ENCODE results near the gene USP27X.
A peak's percentile ranks its signal among the peaks of the same experiment; 100 is the strongest.

Gene USP27X

DNA sequence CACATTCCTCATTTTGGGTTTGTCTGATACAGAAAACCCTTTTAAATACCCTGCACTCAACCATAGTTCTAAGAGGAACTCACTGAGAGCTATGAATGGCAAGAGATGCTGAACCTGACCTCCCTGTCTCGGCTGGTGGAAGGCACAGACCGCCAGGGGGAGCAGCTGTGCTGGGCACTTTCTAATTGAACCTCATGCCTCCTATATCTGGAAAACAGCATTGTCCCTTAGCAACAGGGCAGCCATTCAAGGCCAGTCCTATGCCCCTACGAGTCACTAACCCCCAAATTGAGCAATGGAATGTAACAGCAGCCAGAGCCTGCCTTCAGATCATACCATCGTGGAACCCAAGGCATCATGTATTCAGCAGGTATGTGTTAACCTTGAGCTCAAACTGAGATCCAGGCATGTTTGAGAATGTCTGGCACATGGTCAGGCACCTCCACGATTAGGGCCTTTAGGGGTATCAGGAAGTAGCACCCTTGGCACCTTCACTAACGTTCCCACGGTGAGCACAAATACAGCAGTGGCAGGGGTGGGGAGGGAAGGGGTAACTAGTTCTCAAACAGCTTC, 5.1 kb downstream of the USP27X start:
- peak; percentile 6 for DNase-seq

DNA sequence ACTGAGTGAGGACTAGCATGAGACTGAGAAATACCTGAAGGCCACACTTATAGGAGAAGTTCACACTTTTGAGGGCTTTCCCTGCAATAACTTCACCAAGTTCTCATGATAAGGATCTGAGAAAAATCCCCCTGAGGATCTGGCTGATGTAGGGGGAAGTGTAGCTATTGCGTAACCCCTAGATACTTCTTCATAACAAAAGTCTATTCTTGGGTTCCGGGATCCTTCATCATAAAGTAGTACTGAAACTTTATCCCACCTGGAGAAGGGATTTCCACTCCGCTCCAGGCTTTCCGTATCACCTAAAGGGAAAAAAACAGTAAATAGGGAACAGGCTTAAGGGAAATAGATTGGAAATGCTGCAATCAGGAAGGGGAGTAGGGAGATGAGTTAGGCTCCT, 13.3 kb downstream of the USP27X start:
- DNase-seq: no peak

DNA sequence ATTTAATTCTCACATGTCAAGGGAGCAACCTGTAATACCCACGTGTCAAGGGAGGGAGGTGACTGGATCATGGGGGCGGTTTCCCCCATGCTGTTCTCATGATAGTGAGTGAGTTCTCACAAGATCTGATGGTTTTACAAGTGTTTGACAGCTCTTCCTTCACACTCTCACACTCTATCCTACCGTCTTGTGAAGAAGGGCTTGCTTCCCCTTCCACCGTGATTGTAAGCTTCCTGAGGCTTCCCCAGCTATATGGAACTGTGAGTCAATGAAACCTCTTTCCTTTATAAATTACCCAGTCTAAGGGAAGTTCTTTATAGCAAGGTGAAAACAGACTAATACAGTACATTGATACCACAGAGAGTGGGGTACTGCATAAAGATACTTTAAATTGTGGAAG, 17.7 kb downstream of the USP27X start:
- DNase-seq: no peak

DNA sequence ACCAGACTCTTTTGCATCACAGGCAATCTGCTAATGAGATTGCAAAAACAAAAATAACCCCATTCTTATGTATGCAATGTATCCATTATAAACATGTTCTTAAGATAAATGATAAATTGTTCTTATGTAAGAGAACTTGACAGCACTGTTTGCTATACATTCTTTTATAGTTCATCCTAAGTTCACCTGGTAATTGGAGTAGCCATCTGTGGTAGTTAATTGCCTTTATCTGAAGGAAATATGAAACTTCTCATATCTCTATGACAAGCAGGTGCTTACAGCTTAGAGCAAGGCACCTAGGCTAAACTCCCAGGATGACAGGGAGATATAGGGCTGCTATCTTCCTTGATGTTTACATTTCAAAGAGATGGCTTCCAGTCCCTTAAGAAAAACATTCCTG, 21.8 kb downstream of the USP27X start:
- no peak for DNase-seq

DNA sequence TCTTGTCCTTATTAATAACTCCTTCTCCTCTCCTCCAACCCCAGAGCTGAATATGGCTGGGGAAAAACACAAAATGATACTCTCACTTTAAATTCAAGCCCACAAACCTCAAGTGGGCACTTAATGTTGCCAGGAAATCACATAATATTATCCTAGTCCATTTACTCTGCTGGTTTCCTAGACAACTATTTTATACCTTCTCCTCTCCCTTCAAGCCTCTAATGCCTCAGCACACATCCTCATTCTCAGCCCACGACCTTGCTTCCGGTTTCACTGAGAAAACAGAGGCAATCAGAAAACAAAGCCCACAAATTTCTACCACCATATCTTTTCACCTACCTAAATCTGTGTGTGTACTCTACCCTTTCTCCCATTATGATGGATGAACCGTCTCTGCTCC, 31.1 kb downstream of the USP27X start:
- no peak for DNase-seq

DNA sequence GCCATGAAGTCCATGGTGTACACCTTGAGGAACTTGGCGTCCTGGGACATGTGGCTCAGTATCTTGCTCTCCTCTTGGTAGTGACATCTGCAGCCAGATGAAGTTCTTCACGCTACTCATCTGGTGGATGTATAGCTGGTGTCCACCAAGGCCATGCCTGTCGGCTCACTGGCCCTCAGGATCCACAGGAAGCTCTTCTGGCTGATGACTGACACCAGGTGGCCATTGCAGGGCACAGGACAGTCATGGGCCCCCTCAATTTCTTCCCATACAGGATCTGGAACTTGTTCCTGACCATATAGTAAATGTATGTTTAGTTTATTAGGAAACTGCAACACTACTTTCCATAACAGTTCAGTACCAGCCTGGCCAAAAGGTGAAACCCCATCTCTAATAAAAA, 32.8 kb downstream of the USP27X start:
- no peak for DNase-seq

DNA sequence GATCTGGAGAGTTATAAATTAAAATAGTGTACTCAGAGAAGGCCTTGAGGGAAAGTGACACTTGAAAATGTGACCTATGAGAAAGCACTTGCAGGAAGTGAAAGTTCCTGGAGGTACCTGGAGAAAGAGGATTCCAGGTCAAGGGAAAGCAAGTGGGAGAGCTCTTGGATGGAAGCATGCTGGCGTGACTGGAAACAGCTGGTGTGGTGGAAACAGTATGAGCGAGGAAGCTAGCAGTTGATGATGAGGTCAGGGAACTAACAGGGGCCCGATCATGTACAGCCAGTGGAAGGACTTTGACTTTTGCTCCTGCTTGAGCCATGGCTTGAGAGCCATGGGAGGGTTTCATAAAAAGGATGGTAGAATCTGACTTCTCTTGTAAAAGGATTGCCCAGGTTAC, 33.6 kb downstream of the USP27X start:
- DNase-seq: no peak

DNA sequence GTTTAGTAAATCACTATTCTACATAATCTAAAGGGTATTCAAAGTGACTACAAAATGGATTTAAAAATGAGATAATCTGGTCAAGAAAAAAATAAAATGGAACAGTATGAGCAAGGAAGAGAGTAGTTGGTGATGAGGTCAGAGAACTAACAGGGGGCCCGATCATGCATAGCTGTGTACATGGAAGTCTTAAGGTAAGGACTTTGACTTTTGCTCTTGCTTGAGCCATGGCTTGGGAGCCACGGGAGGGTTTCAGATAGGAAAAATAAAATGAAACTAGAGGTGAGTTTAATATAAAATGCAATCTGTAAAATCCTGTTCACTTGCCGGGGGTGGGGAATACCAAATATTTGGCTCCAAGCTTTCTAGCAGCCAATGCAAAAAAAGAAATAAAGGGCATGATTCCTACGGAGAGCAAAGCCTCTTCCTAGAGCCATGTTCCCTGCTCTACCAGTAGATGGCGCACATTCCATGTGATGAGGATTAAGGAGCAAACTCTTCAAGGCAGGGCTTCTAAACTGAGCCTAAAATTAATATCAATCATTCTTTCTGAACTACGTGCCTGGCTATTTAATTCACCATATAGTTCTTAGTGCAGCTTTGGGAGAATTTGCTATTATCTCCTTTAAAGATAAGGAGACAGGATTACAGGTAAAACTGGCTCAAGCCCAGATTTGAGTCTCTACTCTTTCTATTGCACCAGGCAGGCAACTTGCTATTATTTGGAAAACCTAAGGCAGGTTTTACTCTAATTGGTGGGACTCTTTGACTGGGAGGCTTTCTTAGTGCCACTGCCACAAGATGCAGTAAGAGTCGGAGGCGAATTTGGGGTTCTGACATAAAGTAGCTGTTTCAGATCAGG, 36.3 kb downstream of the USP27X start:
- DNase-seq: peak; percentile 25

DNA sequence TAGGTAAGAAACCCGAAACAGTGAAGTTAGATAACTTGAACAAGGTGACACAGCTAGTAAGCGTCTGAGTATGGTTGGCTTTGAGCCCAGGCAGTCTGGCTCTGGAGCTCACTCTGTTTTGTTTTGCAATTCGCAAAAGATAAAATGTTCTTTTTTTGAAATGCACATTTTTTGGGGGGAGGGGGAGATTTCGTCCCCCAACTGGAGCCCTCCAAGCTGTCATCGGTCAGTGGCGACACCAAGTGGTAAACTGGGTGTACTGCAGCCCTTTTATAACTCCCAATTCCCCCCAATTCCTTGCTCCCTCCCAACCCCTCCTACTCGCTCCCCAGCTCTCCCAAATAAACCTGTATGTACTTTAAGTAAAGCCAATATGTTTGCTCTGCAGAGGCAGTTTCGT, 40.3 kb downstream of the USP27X start:
- peak; percentile 20 for DNase-seq

DNA sequence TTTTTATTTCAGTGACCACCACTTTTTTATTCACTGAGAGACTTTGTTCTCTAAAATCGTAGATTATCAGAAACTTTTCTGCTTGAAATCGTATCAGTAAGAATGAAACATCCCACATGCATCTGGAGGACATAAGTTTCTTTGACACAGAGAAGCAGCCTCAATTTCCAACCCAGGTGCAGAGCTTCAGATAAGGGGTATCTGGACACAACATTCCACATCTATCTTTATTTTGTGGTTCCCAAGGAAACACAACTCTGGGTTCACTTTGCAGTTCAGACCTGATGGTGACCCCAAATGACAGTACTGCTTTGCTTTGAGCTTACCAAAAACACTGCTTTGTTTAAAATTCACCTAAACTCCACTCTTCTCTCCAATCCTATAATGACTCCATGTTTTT, 41.8 kb downstream of the USP27X start:
- no peak for DNase-seq

DNA sequence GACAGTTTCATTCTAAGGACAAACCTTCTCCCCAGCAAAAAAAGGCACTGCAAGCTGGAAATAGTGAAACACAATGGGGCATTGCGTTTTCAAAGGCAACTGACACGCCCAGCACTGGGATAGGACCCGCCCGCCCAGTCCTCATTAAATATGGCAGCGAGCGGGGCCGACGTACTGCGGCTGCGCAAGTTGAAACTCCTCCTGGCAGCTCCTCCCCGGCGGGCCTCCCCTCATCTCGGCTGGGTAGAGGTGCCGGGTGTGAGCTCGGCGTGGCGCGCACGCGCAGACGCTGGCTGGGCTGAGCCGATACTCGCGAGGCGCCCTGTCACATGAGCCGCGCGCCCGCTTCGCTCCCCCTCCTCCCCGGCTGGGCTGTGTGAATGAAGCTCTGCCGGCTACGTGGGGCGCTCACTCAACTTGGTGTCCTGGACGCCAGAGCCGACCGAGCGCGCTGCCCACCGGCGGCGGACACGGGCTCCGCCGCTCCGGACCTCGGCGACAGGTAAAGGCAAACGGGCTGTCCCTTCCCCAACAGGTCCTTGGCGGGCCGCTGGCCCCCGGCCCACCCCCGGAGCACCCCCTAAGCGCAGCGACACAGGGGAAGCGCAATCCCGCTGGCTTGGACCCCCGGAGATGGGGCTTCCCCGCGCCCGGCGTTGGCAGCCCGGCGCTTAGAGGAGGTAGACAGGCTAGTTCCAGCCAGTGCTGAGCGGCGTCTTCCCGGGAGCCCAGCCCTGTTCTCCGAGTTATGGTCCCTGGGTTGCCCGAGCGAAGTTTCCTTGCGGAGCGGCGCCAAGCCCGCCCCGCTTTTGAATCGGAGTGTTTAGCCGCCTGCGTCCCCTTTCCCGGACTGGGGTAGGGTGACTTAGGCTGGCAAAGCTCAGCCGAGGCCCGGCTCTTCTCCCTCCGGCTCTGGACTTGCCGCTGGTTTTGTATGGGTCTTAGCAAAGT, 43.3 kb downstream of the USP27X start, which contains the start of gene CLCN5:
TSS of gene CLCN5 (plus strand) at position 306 of the 951 bp plus-strand sequence. CDS start 2,703 bp downstream, outside the sequence.
- peak; percentile 91 for DNase-seq

DNA sequence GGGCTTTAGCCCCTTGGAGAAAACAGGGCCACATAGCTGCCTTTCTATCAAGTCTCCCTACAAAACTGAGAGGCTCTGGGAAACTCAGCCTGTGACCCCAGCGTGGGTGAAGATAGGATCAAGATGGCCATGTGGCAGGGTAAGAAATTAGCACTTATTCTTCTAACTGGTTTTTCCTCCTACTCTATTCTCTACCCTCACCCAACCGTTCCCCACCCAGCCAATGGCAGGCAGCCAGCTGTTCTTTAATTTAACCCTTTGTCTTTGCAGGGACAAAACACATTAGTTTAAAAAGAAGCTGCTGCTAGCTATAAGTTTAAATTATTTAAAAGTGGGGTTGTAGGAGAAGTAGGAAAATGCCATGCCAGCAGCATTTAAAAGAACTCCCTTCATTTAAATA, 45.9 kb downstream of the USP27X start:
- DNase-seq: no peak

DNA sequence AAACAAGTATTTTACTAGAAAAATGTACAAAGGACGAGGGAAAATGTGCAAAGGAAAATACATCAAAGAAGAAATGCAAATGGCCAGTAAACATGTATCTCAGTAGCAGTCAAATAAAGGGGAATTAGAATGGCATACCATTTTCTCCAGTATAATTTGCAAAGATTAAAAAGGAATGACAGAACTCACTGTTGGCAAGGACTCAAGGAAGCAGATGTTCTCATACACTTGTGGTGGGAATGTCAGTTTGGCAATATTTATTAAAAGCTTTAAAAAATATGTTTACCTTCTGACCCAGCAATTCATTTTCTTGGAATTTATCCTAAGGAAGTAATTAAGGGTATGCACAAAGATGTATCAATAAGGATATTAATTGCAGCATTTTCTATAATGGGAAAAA, 50.8 kb downstream of the USP27X start:
- DNase-seq: no peak
